Head of caudate nucleus (tissue), 42 donors: ENCODE data around the gene BCL2L11.

Experiments used
- DNase-seq, 42 donors: peaks; one replicate each; pipeline versions ENCODE4 v3.0.0 to v3.0.0-alpha.2; 2020 to 2021; ENCODE audit warnings: mixed read lengths in 7 of 42
- intact Hi-C: fragments of 100-400 bp; cut with DNase I; formaldehyde crosslinking; loops from one replicate; pipeline ENCODE4 v1.15.0; 2022

Gene BCL2L11

DNA sequence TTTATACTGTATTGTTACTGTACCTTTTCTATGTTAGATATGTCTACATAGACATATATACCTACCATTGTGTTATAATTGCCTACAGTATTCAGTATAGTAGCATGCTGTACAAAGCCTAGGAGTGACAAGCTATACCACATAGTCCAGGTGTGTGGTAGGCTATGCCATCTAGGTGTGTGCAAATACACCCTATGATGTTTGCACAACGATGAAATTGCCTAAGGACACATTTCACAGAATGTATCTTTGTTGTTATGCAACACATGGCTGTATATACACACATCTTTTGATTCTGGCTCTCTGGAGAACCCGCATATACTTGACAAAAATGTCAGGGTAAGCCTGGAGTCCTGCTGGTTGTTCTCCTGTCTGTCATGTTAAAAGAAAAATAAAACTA is 85.1 kb downstream of the BCL2L11 start:
- intact Hi-C loops, result no loop called here
- no peak for DNase-seq

DNA sequence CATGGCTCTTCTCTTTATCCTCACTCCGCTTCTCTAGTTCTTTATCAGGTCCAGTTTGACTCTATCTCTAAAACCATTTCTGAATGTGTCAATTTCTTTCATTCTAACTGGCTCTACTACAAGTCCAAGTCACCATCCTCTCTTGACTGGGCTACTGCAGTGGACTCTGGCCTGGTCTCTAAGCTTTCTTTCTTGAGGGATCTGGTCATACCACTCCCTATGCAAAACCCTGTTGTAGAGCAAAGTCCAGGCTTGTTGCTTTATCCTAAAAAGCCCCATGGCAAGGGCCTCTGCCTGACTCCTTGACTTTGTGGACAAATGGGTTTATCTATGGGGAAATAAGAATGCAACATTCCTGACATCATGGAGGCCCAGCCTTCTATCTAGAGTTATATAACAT is 87.1 kb downstream of the BCL2L11 start:
- no peak for DNase-seq
- intact Hi-C loops, result no loop called here

GRCh38 chr2:111208639-111209038 is 87.9 kb downstream of the BCL2L11 start:
- DNase-seq, result no peak

GRCh38 chr2:111209045-111209514 is 88.4 kb downstream of the BCL2L11 start:
- intact Hi-C loops, result no loop called here

More at GRCh38 chr2:111208639-111209038, 87.9 kb downstream of the BCL2L11 start:
- intact Hi-C loops, result no loop called here

DNA sequence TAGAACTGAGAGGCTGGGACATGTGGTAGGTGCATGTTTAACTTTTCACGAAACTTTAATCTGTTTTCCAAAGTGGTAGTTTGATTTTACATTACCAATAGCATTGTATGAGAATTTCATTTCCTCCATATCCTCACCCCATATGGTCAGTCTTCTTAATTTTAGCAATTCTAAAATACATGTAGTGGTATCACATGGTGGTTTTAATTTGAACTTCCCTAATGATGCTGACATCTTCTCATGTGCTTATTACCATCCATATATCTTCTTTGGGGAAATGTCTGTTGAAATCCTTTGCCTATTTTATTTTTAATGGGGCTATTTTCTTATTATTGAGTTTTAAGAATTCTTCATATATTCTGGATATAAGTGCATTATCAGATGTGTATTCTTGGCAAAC is 89.3 kb downstream of the BCL2L11 start:
- no peak for DNase-seq
- intact Hi-C loops, result no loop called here

More at GRCh38 chr2:111209045-111209514, 88.4 kb downstream of the BCL2L11 start:
- DNase-seq, result no peak

GRCh38 chr2:111213877-111214276 is 93.2 kb downstream of the BCL2L11 start:
- intact Hi-C loops, result no loop called here
- DNase-seq, result no peak

DNA sequence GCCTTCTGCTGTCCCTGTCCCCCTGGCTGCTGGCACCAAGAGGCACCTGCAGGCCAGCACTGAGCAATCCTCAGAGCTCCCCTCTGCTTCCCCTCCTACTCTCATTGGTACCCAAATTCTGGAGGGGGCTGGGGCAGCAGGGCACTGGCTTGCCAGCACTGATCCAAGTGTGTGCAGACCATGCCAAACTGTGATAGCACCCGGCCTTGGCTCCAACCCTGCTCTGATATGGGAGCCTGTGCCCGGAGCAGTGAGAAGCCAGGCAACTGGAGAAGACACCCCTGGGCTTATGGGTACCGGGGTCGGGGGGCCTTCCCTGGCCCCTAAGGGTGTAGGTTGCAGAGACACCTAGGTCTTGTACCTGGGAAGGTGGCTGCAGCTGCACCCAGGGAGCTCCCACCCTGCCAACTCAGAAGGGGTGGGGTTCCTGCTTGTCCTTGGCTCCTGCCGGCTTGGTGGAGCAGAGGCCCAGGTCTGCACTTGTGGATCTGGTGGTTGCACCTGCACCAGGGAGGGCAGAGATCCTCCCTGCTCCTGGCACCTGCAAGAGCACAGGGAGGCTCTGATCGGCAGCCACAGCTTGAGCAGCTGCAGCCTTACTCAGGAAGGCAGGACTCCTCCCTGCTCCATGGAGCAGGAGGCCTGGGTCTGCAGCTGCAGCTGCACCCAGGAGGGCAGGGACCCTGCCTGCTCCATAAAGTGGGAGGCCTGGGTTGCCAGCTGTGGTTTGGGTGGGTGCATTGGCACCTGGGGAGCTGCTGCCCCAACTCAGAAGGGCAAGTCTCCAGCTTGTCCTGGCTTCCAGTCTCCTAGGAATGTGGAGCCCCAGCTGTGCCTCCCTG is 96.3 kb downstream of the BCL2L11 start:
- intact Hi-C loops, result no loop called here
- DNase-seq, result peak in 1 of 42 donors; percentile 32
